Osteoblast (primary cell): ENCODE data around the gene EXOC4. TPM values are rescaled to one million over a fixed set of nuclear protein-coding genes. Genes with fewer than 3 reads are reported as not detected.

Experiments used
- DNase-seq: peaks from one replicate; pipeline ENCODE4 v3.0.0; 2011; ENCODE audit warnings: low spot score, mixed read lengths; ENCODE audit not compliant: insufficient read length; ENCODE audit errors: missing footprints
- H2AFZ ChIP-seq: 2 replicates; pipeline ENCODE4 v1.6.0; 2011; ENCODE audit warnings: mild to moderate bottlenecking, low read length
- H3K27ac ChIP-seq: 2 replicates; pipeline ENCODE4 v1.5.1; 2011; ENCODE audit warnings: mild to moderate bottlenecking, low read depth, low read length, moderate library complexity
- H3K27me3 ChIP-seq: 2 replicates; pipeline ENCODE4 v1.6.0; 2012; ENCODE audit warnings: mild to moderate bottlenecking, control low read depth, inconsistent platforms, low read length, moderate library complexity; ENCODE audit not compliant: insufficient read depth
- H3K36me3 ChIP-seq: 2 replicates; pipeline ENCODE4 v1.5.1; 2011; ENCODE audit warnings: mild to moderate bottlenecking, low read length, control low read depth, moderate library complexity; ENCODE audit not compliant: insufficient read depth
- H3K4me1 ChIP-seq: 2 replicates; pipeline ENCODE4 v1.5.1; 2011; ENCODE audit warnings: mild to moderate bottlenecking, low read length, control low read depth, moderate library complexity; ENCODE audit not compliant: insufficient read depth
- H3K4me2 ChIP-seq: 2 replicates; pipeline ENCODE4 v1.6.0; 2011; ENCODE audit warnings: mild to moderate bottlenecking, low read length; ENCODE audit not compliant: insufficient read depth
- H3K4me3 ChIP-seq: fragments of 200-600 bp; sonication (generic); 3 replicates; pipeline ENCODE4 v1.5.1; 2012; ENCODE audit warnings: mild to moderate bottlenecking, low read length, inconsistent platforms; ENCODE audit not compliant: insufficient read depth
- H3K79me2 ChIP-seq: 2 replicates; pipeline ENCODE4 v1.6.0; 2012; ENCODE audit warnings: mild to moderate bottlenecking, low read length, control low read depth, inconsistent platforms; ENCODE audit not compliant: insufficient read depth
- H3K9me3 ChIP-seq: 2 replicates; pipeline ENCODE4 v1.5.1; 2011; ENCODE audit warnings: low read depth, low read length, control low read depth
- H4K20me1 ChIP-seq: 2 replicates; pipeline ENCODE4 v1.6.0; 2012; ENCODE audit warnings: mild to moderate bottlenecking, low read length, control low read depth; ENCODE audit not compliant: insufficient read depth
- total RNA-seq: library from RNA; depleted of rRNA; stranded (reverse); fragments of >200 nt; gene quantifications from 2 replicates; pipeline ENCODE4 v1.2.3, GENCODE V29; 2012
- TF ChIP-seq, protein P1 (sequence below): IDR thresholded peaks from 2 replicates; pipeline ENCODE4 v1.5.1; 2011; ENCODE audit warnings: mild to moderate bottlenecking, low read depth, low read length, moderate library complexity; ENCODE audit errors: extremely low read depth

The EXOC4 gene
- total RNA-seq, 1 donor, result 134 TPM

DNA sequence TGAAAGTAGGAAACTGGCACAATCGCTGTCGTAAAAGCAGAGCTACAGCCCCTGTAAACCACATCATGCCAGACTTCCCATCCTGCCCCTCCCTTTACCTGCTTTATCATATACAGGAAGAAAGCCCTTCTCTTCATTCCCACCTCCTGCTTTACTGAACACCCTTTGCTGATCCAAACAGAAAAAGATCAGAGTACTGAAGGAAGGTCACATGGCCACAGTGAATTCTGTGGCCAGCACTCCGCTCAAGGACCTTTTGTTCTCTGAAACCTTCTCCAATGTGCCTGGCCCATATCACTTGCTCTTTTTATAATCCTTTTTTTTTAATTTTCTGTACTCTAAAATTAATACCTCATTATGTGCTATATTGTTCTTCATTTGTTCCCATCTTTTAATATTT lies 765.4 kb downstream of the EXOC4 start:
- H3K4me3 ChIP-seq, result no peak overlapping the region

DNA sequence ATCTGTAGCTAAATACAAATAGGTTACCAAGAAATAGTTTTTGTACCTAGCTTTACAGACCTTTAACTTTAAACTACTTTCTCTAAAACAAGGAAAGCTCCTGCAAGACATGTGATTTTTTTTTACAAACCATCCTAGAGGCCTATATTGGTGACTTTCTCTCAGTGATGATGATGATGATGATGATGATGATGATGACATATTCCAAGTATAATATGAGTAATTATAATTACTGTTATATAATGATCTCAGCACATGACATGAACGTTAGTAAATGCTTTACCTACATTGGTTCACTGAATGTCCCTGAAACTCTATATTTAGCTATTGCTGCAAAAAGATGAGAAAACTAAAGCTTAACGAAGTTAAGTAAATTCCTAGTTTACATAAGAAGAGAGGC lies 766.4 kb downstream of the EXOC4 start:
- H3K27me3 ChIP-seq, result no peaks in the 10 kb centered on the region
- no peak overlapping the region for H3K4me3 ChIP-seq
- no peaks in the 10 kb centered on the region for H3K36me3 ChIP-seq
- H3K79me2 ChIP-seq, result no peaks in the 10 kb centered on the region
- H3K4me2 ChIP-seq, result no peak overlapping the region
- DNase-seq, result no peak
- no peaks in the 10 kb centered on the region for H3K4me1 ChIP-seq
- H2AFZ ChIP-seq, result no peak overlapping the region
- H3K27ac ChIP-seq, result no peak overlapping the region
- H4K20me1 ChIP-seq, result no peaks in the 10 kb centered on the region
- TF ChIP-seq, protein P1, sequence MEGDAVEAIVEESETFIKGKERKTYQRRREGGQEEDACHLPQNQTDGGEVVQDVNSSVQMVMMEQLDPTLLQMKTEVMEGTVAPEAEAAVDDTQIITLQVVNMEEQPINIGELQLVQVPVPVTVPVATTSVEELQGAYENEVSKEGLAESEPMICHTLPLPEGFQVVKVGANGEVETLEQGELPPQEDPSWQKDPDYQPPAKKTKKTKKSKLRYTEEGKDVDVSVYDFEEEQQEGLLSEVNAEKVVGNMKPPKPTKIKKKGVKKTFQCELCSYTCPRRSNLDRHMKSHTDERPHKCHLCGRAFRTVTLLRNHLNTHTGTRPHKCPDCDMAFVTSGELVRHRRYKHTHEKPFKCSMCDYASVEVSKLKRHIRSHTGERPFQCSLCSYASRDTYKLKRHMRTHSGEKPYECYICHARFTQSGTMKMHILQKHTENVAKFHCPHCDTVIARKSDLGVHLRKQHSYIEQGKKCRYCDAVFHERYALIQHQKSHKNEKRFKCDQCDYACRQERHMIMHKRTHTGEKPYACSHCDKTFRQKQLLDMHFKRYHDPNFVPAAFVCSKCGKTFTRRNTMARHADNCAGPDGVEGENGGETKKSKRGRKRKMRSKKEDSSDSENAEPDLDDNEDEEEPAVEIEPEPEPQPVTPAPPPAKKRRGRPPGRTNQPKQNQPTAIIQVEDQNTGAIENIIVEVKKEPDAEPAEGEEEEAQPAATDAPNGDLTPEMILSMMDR, result no peak
- no peaks in the 10 kb centered on the region for H3K9me3 ChIP-seq

More for the DNA sequence above, 765.4 kb downstream of the EXOC4 start:
- Histone ChIP-seq H3K4me1 (no peaks in the 10 kb centered on the region), H3K79me2 (no peaks in the 10 kb centered on the region), H2AFZ (no peak overlapping the region), H3K27ac (no peak overlapping the region), H4K20me1 (no peaks in the 10 kb centered on the region), H3K9me3 (no peaks in the 10 kb centered on the region), H3K36me3 (no peaks in the 10 kb centered on the region), H3K27me3 (no peaks in the 10 kb centered on the region), H3K4me2 (no peak overlapping the region)
- no peak for DNase-seq
- TF ChIP-seq, protein P1, result no peak

- Histone ChIP-seq H3K27me3 (no peaks in the 10 kb centered on the region), H3K27ac (no peak overlapping the region), H3K4me1 (no peaks in the 10 kb centered on the region), H3K36me3 (no peaks in the 10 kb centered on the region), H3K79me2 (no peaks in the 10 kb centered on the region), H2AFZ (no peak overlapping the region), H3K4me3 (no peak overlapping the region), H3K4me2 (no peak overlapping the region), H4K20me1 (no peaks in the 10 kb centered on the region), H3K9me3 (no peaks in the 10 kb centered on the region)
- DNase-seq, result no peak
- TF ChIP-seq, protein P1, result no peak
Observed at GRCh38 chr7:134021836-134022235, 769.0 kb downstream of the EXOC4 start.

DNA sequence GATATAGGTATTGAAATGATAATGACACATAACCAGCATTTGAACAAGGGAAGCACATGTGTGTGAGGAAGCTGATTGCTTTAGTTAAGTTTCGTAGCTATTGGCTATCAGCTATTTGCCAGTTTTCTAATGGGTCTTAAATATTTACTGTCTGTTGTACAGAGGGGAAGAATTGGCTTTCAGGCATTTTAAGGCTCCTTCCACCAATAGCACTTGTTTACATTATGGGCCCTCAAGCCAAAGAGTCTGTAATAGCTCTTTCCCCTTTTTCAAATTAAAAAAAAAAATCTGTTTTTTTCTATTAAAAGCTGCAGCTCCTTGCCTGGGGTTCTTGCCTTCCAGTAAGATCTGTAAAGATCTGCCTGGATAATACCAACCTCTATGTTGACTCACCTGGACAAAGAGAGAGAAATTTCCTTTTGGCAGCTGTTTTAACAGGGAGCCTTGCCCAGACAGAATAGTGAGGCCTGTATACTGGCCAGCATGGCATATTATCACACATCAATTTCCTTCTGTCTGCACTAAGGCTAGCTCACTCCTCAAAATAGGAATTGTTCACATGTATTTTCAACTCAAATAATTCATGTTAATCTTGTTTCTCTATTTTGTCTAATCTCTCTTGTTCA lies 769.5 kb downstream of the EXOC4 start:
- Histone ChIP-seq H3K4me3 (no peak overlapping the region), H4K20me1 (no peaks in the 10 kb centered on the region), H3K27ac (no peak overlapping the region), H3K36me3 (no peaks in the 10 kb centered on the region), H3K4me2 (no peak overlapping the region), H3K27me3 (no peaks in the 10 kb centered on the region), H2AFZ (no peak overlapping the region), H3K4me1 (no peaks in the 10 kb centered on the region), H3K9me3 (no peaks in the 10 kb centered on the region), H3K79me2 (no peaks in the 10 kb centered on the region)
- DNase-seq, result no peak
- TF ChIP-seq, protein P1, result no peak
